Umbilical cord (tissue), 2 donors: ENCODE results near the gene ADAMTS16. TPM values are rescaled to one million over a fixed set of nuclear protein-coding genes. Genes with fewer than 3 reads are reported as not detected.

Experiments
- DNase-seq: peaks from one replicate; pipeline ENCODE4 v3.0.0-alpha.2; 2015; ENCODE audit warnings: low spot score
- total RNA-seq: library from RNA; depleted of rRNA; stranded (reverse); fragments of >200 nt; gene quantifications from one replicate; pipeline ENCODE4 v1.2.3, GENCODE V29; 2014; ENCODE audit warnings: low replicate concordance; ENCODE audit not compliant: insufficient read depth

Gene ADAMTS16
- total RNA-seq, 1 donor from 2014 or later: 7.2 TPM

DNA sequence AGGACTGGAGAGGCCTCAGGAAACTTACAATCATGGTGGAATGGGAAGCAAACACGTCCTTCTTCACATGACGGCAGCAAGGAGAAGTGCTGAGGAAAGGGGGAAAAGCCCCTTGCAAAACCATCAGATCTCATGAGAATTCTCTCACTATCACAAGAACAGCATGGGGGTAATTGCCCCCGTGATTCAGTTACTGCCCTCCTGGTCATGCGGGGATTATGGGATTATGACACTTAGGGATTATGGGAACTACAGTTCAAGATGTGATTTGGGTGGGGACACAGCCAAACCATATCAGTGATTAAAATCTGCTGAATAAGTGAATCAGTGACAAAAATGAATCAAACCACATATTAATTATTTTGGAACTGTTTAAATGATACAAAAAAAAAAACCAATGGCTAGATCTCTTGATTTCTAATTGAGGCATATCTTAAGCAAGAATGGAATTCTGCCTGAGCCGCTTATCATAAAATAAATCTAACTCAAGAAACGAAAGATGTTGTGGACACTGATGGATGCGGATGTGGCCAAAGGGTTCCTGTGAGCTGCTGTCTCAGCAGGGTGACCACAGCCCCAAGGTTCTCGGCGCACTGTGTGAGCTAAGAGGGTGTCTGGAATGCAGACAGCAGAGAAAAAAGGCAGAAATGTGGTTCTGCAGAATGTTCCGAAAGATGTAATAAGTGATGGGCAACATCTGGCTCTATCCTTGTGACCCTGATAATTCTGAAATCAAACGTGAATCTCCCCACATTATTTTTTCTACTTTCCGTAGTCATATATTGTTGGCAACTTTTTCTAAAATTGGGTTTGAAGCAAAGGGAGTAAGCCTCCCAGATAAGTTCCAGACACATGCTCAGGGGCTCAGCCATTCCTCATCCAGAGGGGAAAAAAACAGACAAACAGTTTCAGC is 175.2 kb downstream of the ADAMTS16 start:
- peak; percentile 79 for DNase-seq

DNA sequence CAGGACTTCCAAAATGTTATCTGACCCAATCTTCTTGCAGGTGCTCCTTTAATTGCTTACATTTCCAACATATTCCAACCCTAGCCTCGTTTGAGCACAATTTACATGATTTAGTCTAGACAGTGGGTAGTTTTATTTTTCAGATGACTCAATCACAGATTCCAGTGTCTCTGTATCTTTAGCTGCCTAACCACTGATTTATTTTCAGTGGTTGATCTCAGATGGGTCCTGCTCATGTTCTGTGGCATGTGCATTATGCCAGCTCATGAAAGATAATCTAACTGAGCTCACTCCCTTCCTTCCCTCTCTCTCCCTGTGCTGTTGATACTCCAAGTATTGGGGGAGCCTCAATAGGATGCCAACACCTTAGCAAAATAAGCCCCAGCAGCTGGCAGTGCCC is 176.2 kb downstream of the ADAMTS16 start:
- peak; percentile 55 for DNase-seq

DNA sequence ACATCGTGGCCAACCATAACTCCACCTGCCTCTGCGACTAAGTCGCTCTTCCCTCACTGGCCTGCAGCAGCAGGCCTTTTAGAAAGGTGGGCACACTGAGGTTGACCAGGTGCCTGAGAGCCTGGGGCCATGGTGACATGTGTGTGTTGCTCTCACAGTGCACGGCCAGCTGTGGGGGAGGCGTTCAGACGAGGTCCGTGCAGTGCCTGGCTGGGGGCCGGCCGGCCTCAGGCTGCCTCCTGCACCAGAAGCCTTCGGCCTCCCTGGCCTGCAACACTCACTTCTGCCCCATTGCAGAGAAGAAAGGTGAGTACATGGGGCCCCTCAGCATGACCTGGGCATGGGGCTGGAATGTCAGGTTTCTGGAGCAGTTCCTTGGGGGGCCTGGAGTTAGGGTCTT is 177.8 kb downstream of the ADAMTS16 start:
- no peak for DNase-seq

DNA sequence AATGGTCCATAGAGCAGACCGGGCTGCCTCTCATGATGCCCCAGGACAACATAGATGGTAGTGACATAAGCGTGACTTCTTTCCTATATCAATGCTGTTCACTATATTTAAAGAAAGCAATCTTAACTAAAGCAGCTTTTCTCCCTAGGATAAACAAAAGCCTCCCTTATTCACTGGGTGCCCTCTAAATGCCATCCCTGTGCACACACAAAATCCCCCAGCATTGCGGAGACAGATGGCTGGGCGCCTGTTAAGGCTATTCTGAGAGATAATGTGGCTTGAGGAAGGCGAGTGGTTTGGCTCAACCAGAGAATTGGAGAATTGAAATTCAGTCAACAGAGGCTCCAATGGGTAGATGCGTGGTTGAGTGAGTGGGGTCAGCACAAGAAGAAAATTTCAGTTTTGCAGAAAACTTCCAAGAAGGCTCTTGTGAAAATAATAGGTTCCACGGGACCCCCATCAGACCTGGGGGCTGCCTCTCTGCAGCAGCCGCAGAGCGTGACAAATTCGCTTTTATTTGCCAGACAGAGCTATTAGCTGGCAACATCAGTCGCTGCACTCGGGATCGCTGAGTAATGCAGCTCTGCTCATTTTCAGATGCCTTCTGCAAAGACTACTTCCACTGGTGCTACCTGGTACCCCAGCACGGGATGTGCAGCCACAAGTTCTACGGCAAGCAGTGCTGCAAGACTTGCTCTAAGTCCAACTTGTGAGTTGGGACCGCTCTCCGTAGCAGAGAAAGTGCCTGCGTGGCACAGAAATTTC is 178.5 kb downstream of the ADAMTS16 start:
- peak; percentile 34 for DNase-seq

DNA sequence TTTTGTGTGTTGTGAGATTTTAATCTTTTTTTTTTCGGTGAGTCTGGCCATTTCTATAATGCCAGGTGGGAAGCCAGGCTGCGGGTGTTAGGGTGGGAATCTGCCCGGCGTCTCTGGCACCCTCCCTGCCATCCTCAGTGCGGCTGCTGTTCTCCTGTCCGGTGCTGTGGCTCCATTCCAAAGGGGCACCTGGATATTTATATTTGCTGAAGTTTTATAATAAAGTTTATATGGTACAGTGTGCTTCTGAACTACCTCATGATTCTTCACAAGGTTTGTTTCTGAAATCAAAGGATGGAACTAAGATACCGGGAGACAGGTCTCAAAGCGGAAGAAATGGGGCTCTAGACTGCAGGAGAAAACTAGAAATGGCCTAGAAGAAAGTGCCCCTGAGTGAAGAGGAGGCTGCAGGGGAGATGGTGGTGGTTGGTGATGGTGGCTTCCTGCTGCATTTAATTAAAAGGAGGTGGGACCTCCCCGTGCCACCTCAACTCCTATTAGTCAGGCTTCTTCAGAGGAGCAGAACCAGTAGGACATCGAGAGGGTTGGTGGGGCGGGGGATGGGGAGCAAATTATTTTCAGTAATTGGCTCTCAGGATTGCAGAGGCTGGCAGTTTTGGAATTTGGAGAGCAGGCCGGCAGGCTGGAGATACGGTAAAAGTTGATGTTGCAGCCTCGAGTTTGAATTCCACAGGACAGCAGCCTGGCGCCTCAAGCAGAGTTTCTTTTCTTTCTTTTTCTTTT is 180.1 kb downstream of the ADAMTS16 start:
- no peak for DNase-seq

DNA sequence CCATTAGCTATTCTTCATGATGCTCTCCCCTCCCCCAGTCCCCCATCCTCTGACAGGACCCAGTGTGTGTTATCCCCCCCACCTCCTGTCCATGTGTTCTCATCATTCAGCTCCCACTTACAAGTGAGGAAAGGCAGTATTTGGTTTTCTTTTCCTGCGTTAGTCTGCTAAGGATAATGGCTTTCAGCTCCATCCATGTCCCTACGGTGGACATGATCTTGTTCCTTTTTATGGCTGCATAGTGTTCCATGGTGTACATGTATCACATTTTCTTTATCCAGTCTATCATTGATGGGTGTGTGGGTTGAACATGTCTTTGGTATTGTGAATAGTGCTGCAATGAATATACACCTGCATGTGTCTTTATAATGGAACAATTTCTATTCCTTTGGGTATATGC is 181.0 kb downstream of the ADAMTS16 start:
- DNase-seq: no peak

DNA sequence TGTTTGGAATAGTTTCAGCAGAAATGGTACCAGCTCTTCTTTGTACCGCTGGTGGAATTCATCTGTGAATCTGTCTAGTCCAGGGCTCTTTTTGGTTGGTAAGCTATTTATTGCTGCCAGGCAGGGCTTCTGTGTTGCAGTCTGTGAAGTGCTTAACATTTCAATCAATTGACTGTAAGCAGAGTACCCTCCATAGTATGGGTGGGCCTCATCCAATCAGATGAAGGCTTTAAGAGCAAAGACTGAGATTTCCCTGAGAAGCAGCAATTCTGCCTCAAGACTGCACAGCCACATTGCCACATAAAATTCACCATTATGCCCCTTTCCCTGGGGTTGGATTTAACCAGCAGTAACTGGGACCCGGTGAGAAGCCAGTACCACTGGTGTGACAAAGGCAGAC is 183.4 kb downstream of the ADAMTS16 start:
- DNase-seq: no peak

DNA sequence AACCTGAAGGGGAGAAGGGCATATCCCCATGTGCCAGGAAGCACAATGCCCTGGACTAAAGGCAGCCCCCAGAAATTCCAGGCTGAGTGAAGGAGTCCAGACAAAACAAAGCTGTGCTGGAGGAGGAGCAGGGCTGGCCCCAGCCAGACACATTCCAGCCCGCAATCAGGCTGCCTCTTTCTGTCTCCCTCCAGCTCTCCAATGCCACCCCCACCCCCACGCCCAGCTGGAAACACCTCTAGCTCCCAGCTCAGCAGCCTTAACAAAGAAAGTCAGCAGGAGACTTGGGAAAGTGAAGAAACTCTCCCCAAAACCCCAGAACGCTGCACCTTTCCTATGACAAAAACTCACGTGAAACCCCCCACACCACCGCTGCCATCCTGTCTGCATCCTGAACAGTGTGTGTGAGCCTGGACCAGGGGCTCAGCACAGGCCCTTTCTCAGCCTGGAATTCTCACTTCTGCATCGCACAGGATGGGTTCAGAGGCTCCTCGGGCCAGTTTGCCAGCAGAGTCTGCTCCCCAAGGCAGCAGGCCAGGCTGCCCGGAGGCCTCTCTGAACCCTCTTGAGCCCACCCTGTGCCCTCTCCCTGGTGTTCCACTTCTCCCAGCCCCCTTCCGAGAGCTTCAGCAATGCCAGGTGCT is 186.1 kb downstream of the ADAMTS16 start:
- peak; percentile 85 for DNase-seq

DNA sequence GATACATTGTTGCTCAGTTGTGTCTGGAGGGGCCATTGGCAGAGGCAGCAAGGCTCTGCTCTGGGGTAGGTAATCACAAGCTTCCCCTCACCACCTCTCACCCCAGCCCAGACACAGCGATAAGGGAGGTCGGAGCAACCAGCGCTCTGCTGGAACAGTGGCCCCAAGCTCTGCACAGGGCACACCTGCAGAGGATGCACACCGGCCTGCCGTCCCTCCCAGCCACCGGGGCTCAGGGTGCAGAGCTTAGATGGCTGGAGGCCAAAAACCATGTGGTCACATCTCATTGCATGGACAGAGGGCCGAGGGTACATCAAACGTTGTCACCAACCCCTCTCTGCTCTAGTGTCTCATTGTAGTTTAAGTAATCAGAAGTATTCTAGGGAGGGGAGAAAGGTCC is 187.0 kb downstream of the ADAMTS16 start:
- DNase-seq: no peak

DNA sequence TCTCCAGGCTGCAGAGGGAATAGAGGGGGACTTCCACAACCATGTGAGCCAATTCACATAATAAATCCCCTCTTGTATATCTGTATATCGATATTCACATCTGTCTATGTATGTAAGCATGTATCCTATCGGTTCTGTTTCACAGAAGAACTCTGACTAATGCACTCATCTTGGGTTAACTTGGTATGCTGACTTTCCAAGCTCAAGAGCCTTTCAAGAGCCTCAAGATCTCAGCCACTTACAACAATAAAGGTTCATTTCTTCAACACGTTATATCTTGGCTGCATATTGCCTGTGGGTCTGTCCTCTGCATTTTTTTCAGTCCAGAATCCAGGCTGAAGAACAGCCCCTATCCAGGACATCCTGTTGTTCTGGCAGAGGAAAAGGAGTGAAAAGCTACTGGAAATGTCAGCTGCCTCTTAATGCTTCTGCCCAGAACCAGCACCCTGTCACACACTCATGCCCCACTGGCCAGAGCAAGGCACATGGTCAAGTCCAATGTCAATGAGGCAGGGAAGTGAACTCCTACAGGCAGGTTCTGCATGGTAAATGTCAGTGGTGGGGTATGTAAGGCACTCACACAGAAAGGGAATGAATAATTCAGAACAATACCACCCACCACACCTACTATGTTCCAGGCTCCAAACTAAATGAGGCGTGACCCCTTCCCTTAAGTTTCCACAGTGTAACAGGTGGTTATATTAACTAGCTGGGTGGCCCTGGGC is 190.8 kb downstream of the ADAMTS16 start:
- DNase-seq: peak; percentile 40

DNA sequence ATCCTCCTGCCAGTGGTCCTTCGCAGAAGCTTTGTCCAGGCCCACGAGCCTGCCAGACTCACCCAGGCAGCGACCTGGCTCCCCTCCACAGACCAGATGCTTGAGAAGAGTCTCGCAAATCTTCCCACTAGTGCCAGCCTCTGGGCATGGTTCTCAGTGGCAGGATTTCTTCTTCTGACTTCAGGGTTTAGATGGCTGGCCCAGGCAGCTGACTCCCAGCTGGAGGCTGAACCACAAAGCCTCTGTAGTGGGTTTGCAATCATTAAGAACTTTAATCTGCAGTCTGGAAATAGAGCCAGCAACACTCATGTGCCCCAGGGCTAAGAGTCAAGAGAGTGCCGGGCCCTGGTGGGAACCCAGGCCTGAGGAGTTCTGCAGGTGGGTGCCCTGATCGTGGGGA is 191.7 kb downstream of the ADAMTS16 start:
- no peak for DNase-seq

DNA sequence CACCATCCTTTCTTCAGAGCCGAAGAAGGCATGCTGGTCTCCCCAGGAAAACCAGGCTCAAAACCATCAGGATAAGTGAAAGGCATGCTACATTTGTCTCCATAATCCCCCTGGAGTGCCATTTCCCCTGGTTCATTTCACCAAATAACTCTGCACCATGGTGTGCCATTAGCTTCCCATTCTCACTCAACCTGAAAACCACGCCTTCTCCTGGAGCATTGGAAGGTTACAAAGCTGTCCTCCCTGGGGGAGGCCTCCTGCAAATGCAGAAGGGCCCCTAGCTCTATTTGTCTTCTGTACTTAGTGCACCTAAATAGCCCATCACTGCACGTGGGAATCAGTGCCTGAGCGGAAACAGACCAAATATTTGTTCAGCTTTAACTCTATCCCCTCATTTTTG is 192.2 kb downstream of the ADAMTS16 start:
- no peak for DNase-seq

DNA sequence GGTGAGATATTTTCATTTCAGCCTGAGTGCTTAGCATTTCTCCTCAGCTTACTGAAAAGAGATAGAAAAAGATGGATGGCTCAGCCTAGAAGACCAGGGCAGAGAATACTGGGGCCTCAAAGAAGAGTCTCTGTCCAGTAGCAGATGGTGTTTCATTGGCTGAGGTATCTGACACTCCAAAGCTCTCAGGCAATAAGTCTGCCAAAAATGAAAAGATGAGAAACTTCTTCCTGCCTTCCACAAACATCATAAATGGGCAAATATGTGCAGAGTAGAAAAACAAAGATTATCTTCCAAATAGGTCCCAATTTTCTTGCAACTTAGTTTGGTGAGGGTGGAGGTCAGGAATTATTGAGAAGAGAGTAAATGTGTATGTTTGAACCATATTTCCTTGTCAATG is 195.0 kb downstream of the ADAMTS16 start:
- DNase-seq: no peak

DNA sequence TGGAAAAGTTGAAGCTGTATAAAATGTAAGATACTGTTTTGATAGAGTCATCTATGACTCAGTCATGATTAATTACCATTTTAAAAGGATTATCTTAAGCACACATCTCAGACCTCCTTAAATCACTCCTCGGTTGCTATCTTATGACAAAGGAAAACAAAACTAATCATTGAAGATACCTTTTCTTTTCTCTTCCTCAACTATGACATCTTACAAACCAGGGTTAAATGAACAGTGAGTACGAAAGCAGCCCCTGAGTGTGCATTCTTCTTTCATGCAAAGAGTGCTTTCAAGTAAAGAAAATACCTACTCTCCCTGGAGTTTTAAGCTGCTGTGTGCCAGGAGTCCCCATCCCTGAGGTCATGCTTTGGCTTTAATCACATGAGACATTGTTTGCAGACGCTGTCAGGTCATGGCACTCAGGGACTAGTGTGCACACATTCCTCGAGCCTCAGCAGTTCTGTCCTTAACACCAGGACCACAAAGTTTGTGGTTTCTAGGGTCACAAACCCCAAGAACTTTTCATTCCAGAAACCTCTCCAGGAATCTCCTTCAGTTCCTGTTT is 195.7 kb downstream of the ADAMTS16 start:
- DNase-seq: peak; percentile 63

DNA sequence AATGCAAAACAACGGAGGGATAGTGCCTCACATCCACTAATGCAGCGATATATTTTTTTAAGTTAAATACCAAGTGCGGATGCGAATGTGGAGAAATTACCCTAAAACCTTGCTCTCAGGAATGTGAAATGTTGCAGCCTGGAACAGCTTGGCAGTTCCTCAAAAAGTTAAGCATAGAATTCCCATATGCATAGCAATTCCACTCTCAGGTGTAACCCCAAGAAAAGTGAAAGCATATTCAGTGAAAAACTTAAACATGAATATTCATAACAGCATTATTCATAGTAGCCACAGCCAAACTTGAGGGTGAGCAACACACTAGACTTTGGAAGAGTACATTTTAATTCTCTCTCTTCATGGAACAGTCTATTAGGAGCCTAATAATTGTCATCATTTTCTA is 199.1 kb downstream of the ADAMTS16 start:
- DNase-seq: no peak

DNA sequence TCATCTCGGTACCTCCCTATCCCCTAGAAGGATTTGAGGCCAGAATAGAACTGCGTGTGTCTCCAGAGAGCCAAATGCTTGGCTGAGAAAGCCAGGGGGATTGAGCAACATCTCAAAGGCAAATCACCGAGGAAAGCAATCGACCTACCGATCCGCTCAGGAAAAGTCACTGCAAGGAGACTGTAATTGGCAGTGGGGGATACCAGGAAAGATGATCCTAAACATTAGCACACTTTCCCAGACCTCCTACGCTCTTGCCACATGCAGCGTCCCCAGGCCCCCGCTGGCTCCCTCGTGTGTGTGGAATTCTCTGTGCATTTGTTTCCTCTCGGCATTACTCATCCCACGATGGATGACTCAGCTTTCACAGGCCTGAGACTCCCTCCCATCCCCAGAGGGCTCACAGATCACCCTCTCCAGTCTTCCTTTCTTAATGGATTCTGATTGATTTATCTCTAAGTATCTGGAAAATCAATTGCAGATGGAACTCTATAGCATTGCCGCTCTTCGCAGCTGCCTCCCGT is 200.1 kb downstream of the ADAMTS16 start:
- peak; percentile 91 for DNase-seq

DNA sequence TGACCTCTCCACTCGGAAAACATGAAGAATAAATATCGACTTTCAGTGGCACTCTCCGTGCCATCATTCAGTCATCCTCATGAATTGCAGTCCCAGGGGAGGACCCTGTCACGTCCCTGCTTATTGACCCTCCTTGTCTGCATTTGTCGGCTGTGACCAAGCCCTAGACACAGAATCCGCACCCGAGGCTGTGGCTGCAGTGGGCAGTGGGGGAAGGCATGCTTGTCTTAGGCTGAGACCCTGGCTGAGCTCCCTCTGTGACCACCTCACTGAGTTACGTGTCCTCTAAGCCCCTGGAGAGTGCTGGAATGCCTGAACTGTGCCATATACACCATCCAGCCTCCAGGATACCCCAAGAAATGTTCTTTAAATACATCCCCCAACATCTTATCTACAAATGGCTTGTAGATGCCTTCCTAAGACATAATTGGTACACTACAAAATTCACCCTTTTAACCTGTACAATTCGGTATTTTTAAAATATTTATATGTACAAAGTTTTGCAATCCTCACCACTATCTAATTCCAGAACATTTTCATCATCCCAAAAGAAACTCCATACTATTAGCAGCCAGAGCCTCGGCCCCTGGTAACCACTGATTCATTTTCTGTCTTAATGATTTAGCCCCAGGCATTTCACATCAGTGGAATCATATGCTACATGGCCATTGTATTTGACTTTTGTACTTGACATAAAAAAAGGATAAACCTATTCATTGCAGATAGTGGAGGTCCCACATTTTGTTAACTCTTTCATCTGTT is 201.6 kb downstream of the ADAMTS16 start:
- DNase-seq: peak; percentile 44

DNA sequence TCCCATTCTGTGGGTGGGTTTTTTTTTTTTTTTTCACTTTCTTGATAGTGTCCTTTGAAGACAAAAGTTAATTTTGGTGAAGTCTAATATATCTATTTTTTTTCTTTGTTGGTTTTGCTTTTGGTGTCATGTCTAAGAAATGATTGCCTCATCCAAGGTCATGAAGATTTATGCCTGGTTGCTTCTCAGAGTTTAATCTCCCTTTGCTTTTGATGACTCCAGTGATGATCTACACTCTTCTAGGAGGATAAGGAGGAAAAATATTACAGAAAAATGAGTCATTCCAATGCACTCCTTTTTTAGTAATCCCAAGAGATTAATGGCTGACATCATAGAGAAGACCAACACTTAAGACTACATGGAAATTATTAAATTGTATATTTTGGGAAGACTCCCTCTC is 202.7 kb downstream of the ADAMTS16 start:
- DNase-seq: peak; percentile 93

DNA sequence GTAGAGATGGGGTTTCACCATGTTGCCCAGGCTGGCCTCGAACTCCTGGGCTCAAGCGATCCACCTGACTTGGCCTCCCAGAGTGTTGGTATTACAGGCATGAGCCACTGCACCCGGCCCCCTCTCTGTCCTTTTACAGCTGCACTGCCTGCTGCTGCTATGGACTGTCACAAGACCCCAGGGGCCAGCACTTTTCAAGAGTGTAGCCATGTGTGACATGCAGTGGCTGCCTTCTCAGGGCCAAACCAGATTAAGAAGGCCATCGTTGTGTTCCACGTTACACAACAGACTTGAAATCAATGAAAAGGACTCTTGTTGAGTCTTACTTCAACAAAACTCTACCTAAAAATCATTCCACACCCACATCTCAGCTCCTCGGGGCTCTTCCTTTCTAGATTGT is 203.4 kb downstream of the ADAMTS16 start:
- DNase-seq: no peak
